GM12878 (cell line): ENCODE data around the gene ICA1. TPM values are rescaled to one million over a fixed set of nuclear protein-coding genes. Genes with fewer than 3 reads are reported as not detected.
A peak's percentile ranks its signal among the peaks of the same experiment; 100 is the strongest.

ENCODE experiments used
- ATAC-seq: fragments of 200-7000 bp; cut with Tn5 transposase; 3 replicates; pipeline ENCODE4 v1.9.1; 2020; ENCODE audit warnings: mild to moderate bottlenecking, moderate library complexity
- BruUV-seq: library from RNA; stranded (reverse); fragments of 400-500 nt; replicated peaks from 2 replicates; lab custom pipeline; 2021; lab: Mats Ljungman, UMichigan
- CTCF ChIA-PET: fragments of 300-600 bp; sonication (Branson Sonifier 250); formaldehyde crosslinking; extraction: SDS; loops from one replicate; lab custom pipeline; 2021; ENCODE audit warnings: inconsistent platforms; lab: Yijun Ruan, JAX
- POLR2A ChIA-PET: fragments of 350-600 bp; formaldehyde crosslinking; extraction: SDS; loops from one replicate; lab custom pipeline; 2021; ENCODE audit warnings: inconsistent platforms; lab: Charles Lee
- RAD21 ChIA-PET: fragments of 300-600 bp; sonication (Branson Sonifier 250); formaldehyde crosslinking; loops from one replicate; lab custom pipeline; 2023; ENCODE audit warnings: antibody characterized with exemption; ENCODE audit not compliant: unreplicated experiment; lab: Charles Lee
- SMC1A ChIA-PET: fragments of 300-600 bp; sonication (Branson Sonifier 250); formaldehyde crosslinking; loops from one replicate; lab custom pipeline; 2023; ENCODE audit not compliant: unreplicated experiment, uncharacterized antibody; lab: Charles Lee
- DNase-seq: peaks from one replicate; pipeline ENCODE4 v3.0.0-alpha.2; 2011; ENCODE audit warnings: low read depth, low spot score
- FAIRE-seq: peaks from 3 replicates; lab custom pipeline; 2011; peaks lifted over from hg19 to GRCh38; lab: Jason Lieb, UNC
- H2AFZ ChIP-seq: 2 replicates; pipeline ENCODE4 v1.6.0; 2011; ENCODE audit warnings: low read depth, low read length, control low read depth; ENCODE audit not compliant: control insufficient read depth
- H3K27ac ChIP-seq: 2 replicates; pipeline ENCODE4 v1.5.1; 2011; ENCODE audit warnings: control low read depth; ENCODE audit not compliant: control insufficient read depth, insufficient read depth
- H3K27me3 ChIP-seq, 2 experiments: replicated peaks in 1 of 2; 2 replicates each; pipeline versions ENCODE4 v1.6.0 to v1.6.1; 2011; ENCODE audit warnings: low read length in 1 of 2; ENCODE audit not compliant: control insufficient read depth in 2 of 2, insufficient read depth in 2 of 2
- H3K36me3 ChIP-seq, 2 experiments: 2 replicates each; pipeline ENCODE4 v1.5.1; 2011; ENCODE audit warnings: low read length in 1 of 2; ENCODE audit not compliant: control insufficient read depth in 2 of 2, insufficient read depth in 2 of 2
- H3K4me1 ChIP-seq: 2 replicates; pipeline ENCODE4 v1.6.1; 2011; ENCODE audit warnings: mild to moderate bottlenecking, low read length, moderate library complexity, mixed read lengths; ENCODE audit not compliant: control insufficient read depth, insufficient read depth
- H3K4me2 ChIP-seq: 2 replicates; pipeline ENCODE4 v1.6.0; 2011; ENCODE audit warnings: control low read depth; ENCODE audit not compliant: control insufficient read depth, insufficient read depth
- H3K4me3 ChIP-seq: fragments of 200-600 bp; sonication (generic); 2 replicates; pipeline ENCODE4 v1.5.1; 2016
- H3K79me2 ChIP-seq: 2 replicates; pipeline ENCODE4 v1.6.0; 2011; ENCODE audit warnings: low read length; ENCODE audit not compliant: control insufficient read depth, insufficient read depth
- H3K9ac ChIP-seq: 2 replicates; pipeline ENCODE4 v1.8.0; 2011; ENCODE audit warnings: low read length, control low read depth, mixed read lengths; ENCODE audit not compliant: control insufficient read depth, insufficient read depth
- H3K9me3 ChIP-seq: replicated peaks from 3 replicates; pipeline ENCODE4 v1.5.1; 2011; ENCODE audit warnings: mild to moderate bottlenecking, low read length; ENCODE audit not compliant: control insufficient read depth, insufficient read depth
- H4K20me1 ChIP-seq: 2 replicates; pipeline ENCODE4 v1.6.0; 2011; ENCODE audit not compliant: control insufficient read depth, insufficient read depth
- CREM ChIP-seq: IDR thresholded peaks from 2 replicates; pipeline ENCODE4 v1.6.1; 2014; ENCODE audit warnings: antibody characterized with exemption, low read depth
- DPF2 ChIP-seq: fragments of 450-650 bp; IDR thresholded peaks from 2 replicates; pipeline ENCODE4 v1.6.1; 2017; ENCODE audit warnings: mild to moderate bottlenecking
- EED ChIP-seq: sonication (generic); IDR thresholded peaks from 2 replicates; pipeline ENCODE4 v1.6.1; 2016; ENCODE audit warnings: antibody characterized with exemption, low read depth
- GABPA ChIP-seq: IDR thresholded peaks from 2 replicates; pipeline ENCODE4 v1.6.1; 2014; ENCODE audit warnings: antibody characterized with exemption, low read depth, mild to moderate bottlenecking, inconsistent platforms
- IRF3 ChIP-seq: fragments of 450-650 bp; IDR thresholded peaks from 2 replicates; pipeline ENCODE4 v1.6.1; 2014; ENCODE audit warnings: mild to moderate bottlenecking
- MLLT1 ChIP-seq: fragments of 450-650 bp; IDR thresholded peaks from 2 replicates; pipeline ENCODE4 v1.6.1; 2016; ENCODE audit warnings: mild to moderate bottlenecking
- MTA2 ChIP-seq: fragments of 450-650 bp; IDR thresholded peaks from 2 replicates; pipeline ENCODE4 v1.6.1; 2016; ENCODE audit warnings: low read depth, mild to moderate bottlenecking, moderate library complexity
- NKRF ChIP-seq: fragments of 450-650 bp; conservative IDR thresholded peaks from 2 replicates; pipeline ENCODE4 v1.6.1; 2017; ENCODE audit warnings: mild to moderate bottlenecking, moderate library complexity
- RFX5 ChIP-seq: IDR thresholded peaks from 2 replicates; pipeline ENCODE4 v1.6.1; 2011; ENCODE audit warnings: low read depth, low read length, improper control_type of control experiment
- SMAD5 ChIP-seq: IDR thresholded peaks from 2 replicates; pipeline ENCODE4 v1.6.1; 2016; ENCODE audit warnings: antibody characterized with exemption, low read depth
- SMC3 ChIP-seq: IDR thresholded peaks from 2 replicates; pipeline ENCODE4 v1.6.1; 2011; ENCODE audit warnings: low read length, improper control_type of control experiment, borderline replicate concordance
- SP1 ChIP-seq: IDR thresholded peaks from one replicate; pipeline ENCODE4 v1.6.1; 2011; ENCODE audit warnings: low read depth, low read length
- STAT1 ChIP-seq: fragments of 450-650 bp; conservative IDR thresholded peaks from 2 replicates; pipeline ENCODE4 v1.6.1; 2014; ENCODE audit warnings: antibody characterized with exemption, mild to moderate bottlenecking
- WGBS: methylation state at CpG from one replicate; pipeline ENCODE4 v1.1.6; 2016; ENCODE audit warnings: low lambda C conversion rate; ENCODE audit not compliant: insufficient replicate concordance, insufficient coverage; ENCODE audit errors: missing lambda C conversion rate; 5-methylcytosine and 5-hydroxymethylcytosine counted together
- in situ Hi-C: fragments of 300-500 bp; cut with MboI; formaldehyde crosslinking; loops from 9 replicates; pipeline ENCODE4 v1.14.3; 2018; ENCODE audit warnings: mixed read lengths
- intact Hi-C: fragments of 100-400 bp; cut with micrococcal nuclease; formaldehyde crosslinking; loops from one replicate; pipeline ENCODE4 v1.14.2; 2022; ENCODE audit not compliant: unreplicated experiment
- polyA plus RNA-seq, 11 experiments: library from polyadenylated mRNA; depleted of rRNA in 4 of 11; unstranded in 6 of 11; stranded (reverse) in 5 of 11; fragments of >200 nt; fragmentation: Nextera tagmentation in 4 of 11; fragmentation: Illumina TruSeq in 1 of 11; extraction: Ambion mirVana in 4 of 11; extraction: Trizol in 1 of 11; gene quantifications; 1 replicate in 1 of 11; 2 replicates in 10 of 11; pipeline versions ENCODE4 v1.2.1 to v1.2.3, GENCODE V29; 2011 to 2016; ENCODE audit warnings: inconsistent platforms in 2 of 11, missing spikeins in 2 of 11, low read depth in 1 of 11
- total RNA-seq, 4 experiments: library from RNA; depleted of rRNA in 3 of 4; stranded (reverse); fragments of >200 nt in 3 of 4; fragmentation: Illumina TruSeq in 1 of 4; extraction: Trizol in 1 of 4; gene quantifications; 2 replicates each; pipeline versions ENCODE4 v1.2.1 to v1.2.3, GENCODE V29; 2013 to 2021

The ICA1 gene
- total and polyA plus RNA-seq, 10 of the 15 experiments (the other 5 are each of a cell fraction or from before 2014, with no cell fraction given): 1.3 to 35.1 (median 3.3) TPM

GRCh38 chr7:8115547-8116402, 146.2 kb downstream of the ICA1 start:
- TSS peak; percentile 79 for BruUV-seq
- intact Hi-C loops: loop anchor here (1.0 to 5.0 kb wide), 6 partner anchors 11 to 548 kb away; partner anchors contain the start of gene MIOS
- H3K36me3 ChIP-seq: no peaks in the 10 kb centered on the region
- peak overlapping the region; percentile 56 for H3K27ac ChIP-seq
- H3K79me2 ChIP-seq: no peaks in the 10 kb centered on the region
- RAD21 ChIA-PET: interaction anchor here (0.6 to 8.8 kb wide), 11 partner anchors 10 to 145 kb away, joined by 3 to 124 read pairs (median 5); no protein-coding TSS in a partner anchor
- no peak overlapping the region; the same call in 1 of the 2 replicates for H2AFZ ChIP-seq
- CTCF ChIA-PET: interaction anchor here (1.5 to 3.1 kb wide), 5 partner anchors 10 to 434 kb away, joined by 4 to 16 read pairs (median 9); no protein-coding TSS in a partner anchor
- peak; percentile 85 for ATAC-seq
- H3K4me2 ChIP-seq: peak overlapping the region; percentile 22; the same call in 1 of the 2 replicates
- H3K9me3 ChIP-seq: peaks cover 12% of the 10 kb centered on the region; the same call in 2 of the 3 replicates
- POLR2A ChIA-PET: interaction anchor here (0.6 to 14.7 kb wide), 11 partner anchors 9 to 145 kb away, joined by 3 to 133 read pairs (median 3); no protein-coding TSS in a partner anchor
- DNase-seq: peak; percentile 98
- H3K27me3 ChIP-seq: no peaks in the 10 kb centered on the region
- H3K9ac ChIP-seq: no peak overlapping the region
- H4K20me1 ChIP-seq: no peaks in the 10 kb centered on the region
- in situ Hi-C loops: no loop called here
- peaks cover 43% of the 10 kb centered on the region for H3K4me1 ChIP-seq
- SMC1A ChIA-PET: interaction anchor here (0.8 to 12.5 kb wide), 21 partner anchors 9 to 474 kb away, joined by 3 to 182 read pairs (median 4); partner anchors contain the start of gene GLCCI1
- WGBS: 32% methylated on average over 3 of the region's 3 CpGs
- no peak overlapping the region for H3K4me3 ChIP-seq
- FAIRE-seq: peak; percentile 75
- no peak for TF ChIP-seq RFX5
- peak; percentile 54; the same call in 1 of the 2 replicates for TF ChIP-seq GABPA
- TF ChIP-seq DPF2: peak; percentile 76
- 0 out of 2 replicates have a peak, but pooled peaks have one; percentile 21 for TF ChIP-seq SMAD5
- peak; percentile 68; the same call in 1 of the 2 replicates for TF ChIP-seq NKRF
- peak; percentile 85; the same call in 1 of the 2 replicates for TF ChIP-seq MLLT1
- TF ChIP-seq IRF3: no peak
- peak; percentile 34; the same call in 1 of the 2 replicates for TF ChIP-seq SMC3
- TF ChIP-seq SP1: peak; percentile 37
- TF ChIP-seq EED: peak; percentile 89
- no peak for TF ChIP-seq STAT1
- peak; percentile 64 for TF ChIP-seq CREM
- TF ChIP-seq MTA2: peak; percentile 90
